T-cell (primary cell): Measurements from ENCODE around the gene LGI1. TPM values are rescaled to one million over a fixed set of nuclear protein-coding genes. Genes with fewer than 3 reads are reported as not detected.

Experiments
- ATAC-seq, 4 experiments: fragments of 200-7000 bp in 3 of 4; fragments of 150-1000 bp in 1 of 4; cut with Tn5 transposase; replicated peaks in 1 of 4; 1 replicate in 3 of 4; 2 replicates in 1 of 4; pipeline ENCODE4 v1.10.0; 2021; ENCODE audit warnings: moderate library complexity in 3 of 4, mild to moderate bottlenecking in 2 of 4, moderate number of reproducible peaks in 1 of 4
- CTCF ChIA-PET, 2 donors: fragments of 300-600 bp; sonication (Branson Sonifier 250); formaldehyde crosslinking; loops; one replicate each; lab custom pipeline; 2022; ENCODE audit warnings: antibody characterized with exemption in 2 of 2; lab: Charles Lee
- POLR2A ChIA-PET, 2 donors: fragments of 300-600 bp; sonication (Branson Sonifier 250); formaldehyde crosslinking; loops; one replicate each; lab custom pipeline; 2022; ENCODE audit warnings: antibody characterized with exemption in 2 of 2; lab: Charles Lee
- DNase-seq, 35 experiments: peaks; one replicate each; pipeline versions ENCODE4 v3.0.0 to v3.0.0-alpha.2; 2013 to 2023
- H3K27ac ChIP-seq: one replicate; pipeline ENCODE4 v1.5.1; 2013; ENCODE audit warnings: low read length
- H3K27me3 ChIP-seq, 2 experiments: replicated peaks in 1 of 2; 1 replicate in 1 of 2; 2 replicates in 1 of 2; pipeline versions ENCODE4 v1.6.1 to v1.7.0; 2013; ENCODE audit warnings: low read length in 1 of 2, mixed read lengths in 1 of 2; ENCODE audit not compliant: control insufficient read depth in 2 of 2, insufficient read depth in 2 of 2; ENCODE audit errors: extremely low read depth in 1 of 2
- H3K36me3 ChIP-seq, 2 donors: 1 replicate in 1 of 2; 2 replicates in 1 of 2; pipeline versions ENCODE4 v1.6.1 to v1.7.0; 2013; ENCODE audit warnings: low read length in 1 of 2; ENCODE audit not compliant: control insufficient read depth in 2 of 2, insufficient read depth in 1 of 2; ENCODE audit errors: extremely low read depth in 1 of 2
- H3K4me1 ChIP-seq, 2 experiments: 1 replicate in 1 of 2; 2 replicates in 1 of 2; pipeline versions ENCODE4 v1.6.1 to v1.7.0; 2013; ENCODE audit warnings: low read length in 2 of 2, mixed read lengths in 1 of 2; ENCODE audit not compliant: insufficient read depth in 2 of 2, control insufficient read depth in 1 of 2; ENCODE audit errors: extremely low read depth in 1 of 2
- H3K4me3 ChIP-seq, 2 donors: 1 replicate in 1 of 2; 2 replicates in 1 of 2; pipeline versions ENCODE4 v1.5.1 to v1.7.0; 2013; ENCODE audit warnings: mild to moderate bottlenecking in 2 of 2, low read length in 1 of 2, moderate library complexity in 1 of 2; ENCODE audit not compliant: control insufficient read depth in 1 of 2; ENCODE audit errors: extremely low read depth in 1 of 2
- H3K9me3 ChIP-seq: 2 replicates; pipeline ENCODE4 v1.7.0; 2013
- H3K27ac Mint-ChIP-seq, 2 donors: one replicate each; pipeline ENCODE4 v1.8.0; 2020 to 2021; ENCODE audit warnings: mild to moderate bottlenecking in 2 of 2, mixed read lengths in 2 of 2
- H3K27me3 Mint-ChIP-seq, 2 donors: one replicate each; pipeline ENCODE4 v1.8.0; 2021 to 2022; ENCODE audit warnings: mixed read lengths in 2 of 2
- H3K36me3 Mint-ChIP-seq: one replicate; pipeline ENCODE4 v1.8.0; 2021; ENCODE audit warnings: mixed read lengths
- H3K4me1 Mint-ChIP-seq, 3 donors: one replicate each; pipeline ENCODE4 v1.8.0; 2020 to 2022; ENCODE audit warnings: mixed read lengths in 3 of 3, mild to moderate bottlenecking in 1 of 3
- H3K4me3 Mint-ChIP-seq, 3 donors: one replicate each; pipeline ENCODE4 v1.8.0; 2020 to 2022; ENCODE audit warnings: mild to moderate bottlenecking in 3 of 3, mixed read lengths in 3 of 3, moderate library complexity in 3 of 3
- H3K9me3 Mint-ChIP-seq, 3 donors: one replicate each; pipeline ENCODE4 v1.8.0; 2020 to 2022; ENCODE audit warnings: mixed read lengths in 3 of 3
- WGBS: methylation state at CpG from one replicate; pipeline ENCODE4 v1.1.5; 2013; ENCODE audit warnings: missing lambda C conversion rate; ENCODE audit not compliant: insufficient coverage; 5-methylcytosine and 5-hydroxymethylcytosine counted together
- total RNA-seq, 35 experiments: library from RNA in 6 of 35; stranded (reverse) in 6 of 35; fragments of 120-200 nt in 1 of 35; gene quantifications; one replicate each; pipeline versions ENCODE4 v1.2.1 to v1.2.4 and lab custom pipeline; 2013 to 2026

LGI1 gene
- total RNA-seq, 5 donors from 2014 or later (not counting 1 experiment from before 2014, with no cell fraction given), result not detected

DNA sequence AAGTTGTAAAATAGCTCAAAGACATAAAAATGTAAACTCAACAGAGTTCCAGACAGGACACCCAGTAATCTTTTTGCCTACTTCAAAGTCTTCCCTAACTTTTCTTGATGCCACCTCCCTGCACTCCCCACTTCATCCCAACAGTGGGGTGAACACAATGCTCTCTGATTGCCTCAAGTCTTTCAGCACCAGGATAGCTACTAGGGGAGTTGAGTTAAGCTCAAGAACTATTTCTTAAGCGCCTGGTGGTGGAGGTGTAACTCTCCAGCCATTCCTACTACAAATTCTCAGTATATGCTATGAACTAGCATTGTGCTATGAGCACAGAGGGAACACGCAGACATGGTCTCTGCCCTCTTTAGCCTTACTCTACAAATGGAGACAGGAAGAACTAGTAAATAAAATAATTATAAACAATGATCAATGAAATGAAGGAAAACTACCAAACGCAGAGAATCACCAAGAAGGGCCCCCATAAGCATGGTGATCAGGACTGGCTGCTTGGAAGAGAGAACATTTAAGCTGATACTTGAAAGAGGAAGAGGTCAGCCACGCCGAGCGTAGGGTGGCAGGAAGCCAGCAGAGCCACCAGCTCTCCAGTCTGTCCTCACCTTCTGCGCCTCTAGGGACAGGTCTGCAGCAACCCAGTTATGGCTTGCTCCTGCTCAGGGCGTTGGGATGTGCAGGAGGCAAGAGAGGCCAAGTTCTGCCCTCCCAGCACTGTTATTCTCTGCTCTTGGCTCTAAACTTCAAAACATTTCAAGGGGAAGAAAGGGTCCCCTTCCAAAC, 38.6 kb upstream of the LGI1 start:
- Mint-ChIP-seq H3K27ac (no peak overlapping the region), H3K27me3 (peaks cover 22 to 37% of the 10 kb centered on the region in 2 donors), H3K36me3 (no peaks in the 10 kb centered on the region), H3K4me1 (no peaks in the 10 kb centered on the region), H3K9me3 (no peaks in the 10 kb centered on the region), H3K4me3 (no peak overlapping the region)
- ChIA-PET CTCF (interaction anchor here in 1 of 2 donors (0.6 kb wide), 1 partner anchor 17 kb away, joined by 3 read pairs; the partner anchor contains the start of gene FRA10AC1), POLR2A (interaction anchor here in 1 of 2 donors (0.5 kb wide), 1 partner anchor 17 kb away, joined by 4 read pairs; the partner anchor contains the start of gene FRA10AC1)
- no peaks in the 10 kb centered on the region for H3K4me1 ChIP-seq
- peaks cover 0 to 10% of the 10 kb centered on the region in 2 experiments for H3K27me3 ChIP-seq
- no peak overlapping the region for H3K4me3 ChIP-seq
- no peaks in the 10 kb centered on the region for H3K9me3 ChIP-seq
- H3K27ac ChIP-seq, result no peak overlapping the region
- H3K36me3 ChIP-seq, result no peaks in the 10 kb centered on the region
- DNase-seq (peak in 1 of 35 experiments; percentile 18), ATAC-seq (no peak)
- 26% methylated on average over 5 of the region's 8 CpGs for WGBS

- CTCF ChIA-PET, result interaction anchor here in 1 of 2 donors (0.7 kb wide), 1 partner anchor 18 kb away, joined by 3 read pairs; the partner anchor contains the start of gene FRA10AC1
Measured at GRCh38 chr10:93719901-93720300, 37.8 kb upstream of the LGI1 start.

GRCh38 chr10:93722550-93722949, 35.2 kb upstream of the LGI1 start:
- H3K36me3 Mint-ChIP-seq, result no peaks in the 10 kb centered on the region
- H3K4me3 Mint-ChIP-seq, result no peak overlapping the region
- CTCF ChIA-PET, result no interaction called here
- Histone ChIP-seq H3K27me3 (peaks cover 0 to 7% of the 10 kb centered on the region in 2 experiments), H3K36me3 (no peaks in the 10 kb centered on the region), H3K4me1 (no peaks in the 10 kb centered on the region), H3K9me3 (no peaks in the 10 kb centered on the region), H3K4me3 (no peak overlapping the region), H3K27ac (no peak overlapping the region)
- peaks cover 36 to 44% of the 10 kb centered on the region in 2 donors for H3K27me3 Mint-ChIP-seq
- ATAC-seq (no peak), DNase-seq (no peak)
- POLR2A ChIA-PET, result interaction anchor here in 1 of 2 donors (0.6 kb wide), 1 partner anchor 21 kb away, joined by 3 read pairs; no protein-coding TSS in a partner anchor
- H3K27ac Mint-ChIP-seq, result no peak overlapping the region
- H3K9me3 Mint-ChIP-seq, result no peaks in the 10 kb centered on the region
- H3K4me1 Mint-ChIP-seq, result no peaks in the 10 kb centered on the region

More at GRCh38 chr10:93719901-93720300, 37.8 kb upstream of the LGI1 start:
- Histone ChIP-seq H3K27me3 (peaks cover 0 to 10% of the 10 kb centered on the region in 2 experiments), H3K27ac (no peak overlapping the region), H3K4me3 (no peak overlapping the region), H3K4me1 (no peaks in the 10 kb centered on the region), H3K9me3 (no peaks in the 10 kb centered on the region), H3K36me3 (no peaks in the 10 kb centered on the region)
- no peak for ATAC-seq
- Mint-ChIP-seq H3K4me1 (no peaks in the 10 kb centered on the region), H3K4me3 (no peak overlapping the region), H3K9me3 (no peaks in the 10 kb centered on the region), H3K27ac (no peak overlapping the region), H3K36me3 (no peaks in the 10 kb centered on the region), H3K27me3 (peaks cover 22 to 36% of the 10 kb centered on the region in 2 donors)
- WGBS, result 62% methylated on average over 2 of the region's 3 CpGs
- DNase-seq, result no peak
- POLR2A ChIA-PET, result no interaction called here

GRCh38 chr10:93723153-93723552, 34.6 kb upstream of the LGI1 start:
- peaks cover 39 to 48% of the 10 kb centered on the region in 2 donors for H3K27me3 Mint-ChIP-seq
- CTCF ChIA-PET, result interaction anchor here in 1 of 2 donors (0.6 kb wide), 1 partner anchor 1207 kb away, joined by 3 read pairs; no protein-coding TSS in a partner anchor

DNA sequence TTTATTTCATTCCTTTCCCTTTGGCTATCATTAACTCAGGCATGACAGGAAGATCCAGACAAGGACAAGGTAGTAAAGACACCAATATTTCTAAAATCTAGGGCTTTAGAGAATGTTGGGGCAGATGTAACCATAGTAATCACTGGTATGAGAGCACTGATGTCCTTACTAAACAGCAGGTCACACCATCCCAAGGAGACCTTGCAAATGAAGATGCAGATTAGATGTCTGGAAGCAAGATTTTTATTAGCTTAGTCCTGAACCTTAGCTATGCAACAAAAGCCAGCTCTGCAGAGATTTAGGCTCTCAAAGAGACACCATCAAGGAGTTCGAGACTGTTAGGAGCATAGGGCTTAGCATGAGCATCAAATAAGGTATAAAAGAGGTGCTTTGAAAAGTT, 31.7 kb upstream of the LGI1 start:
- POLR2A ChIA-PET, result no interaction called here
- Histone ChIP-seq H3K36me3 (no peaks in the 10 kb centered on the region), H3K9me3 (no peaks in the 10 kb centered on the region), H3K4me1 (no peaks in the 10 kb centered on the region), H3K4me3 (no peak overlapping the region), H3K27me3 (no peaks in the 10 kb centered on the region), H3K27ac (no peak overlapping the region)
- H3K27ac Mint-ChIP-seq, result no peak overlapping the region
- DNase-seq, result no peak
- no peaks in the 10 kb centered on the region for H3K9me3 Mint-ChIP-seq
- no peaks in the 10 kb centered on the region for H3K36me3 Mint-ChIP-seq
- WGBS, result no CpG with 5 or more reads among the region's 1 CpG
- H3K27me3 Mint-ChIP-seq, result peaks cover 38 to 52% of the 10 kb centered on the region in 2 donors
- H3K4me3 Mint-ChIP-seq, result no peak overlapping the region
- no peaks in the 10 kb centered on the region for H3K4me1 Mint-ChIP-seq
- CTCF ChIA-PET, result no interaction called here
- no peak for ATAC-seq

More at GRCh38 chr10:93723153-93723552, 34.6 kb upstream of the LGI1 start:
- no peak overlapping the region for H3K4me3 ChIP-seq
- H3K27ac ChIP-seq, result no peak overlapping the region
- Mint-ChIP-seq H3K4me3 (no peak overlapping the region), H3K36me3 (no peaks in the 10 kb centered on the region), H3K27ac (no peak overlapping the region), H3K4me1 (no peaks in the 10 kb centered on the region), H3K9me3 (no peaks in the 10 kb centered on the region)
- peaks cover 0 to 7% of the 10 kb centered on the region in 2 experiments for H3K27me3 ChIP-seq
- H3K4me1 ChIP-seq, result no peaks in the 10 kb centered on the region
- DNase-seq (no peak), ATAC-seq (no peak)
- no CpG with 5 or more reads among the region's 2 CpGs for WGBS
- POLR2A ChIA-PET, result no interaction called here
- H3K36me3 ChIP-seq, result no peaks in the 10 kb centered on the region
- H3K9me3 ChIP-seq, result no peaks in the 10 kb centered on the region

GRCh38 chr10:93741367-93741766, 16.4 kb upstream of the LGI1 start:
- ATAC-seq (no peak), DNase-seq (no peak)
- Mint-ChIP-seq H3K9me3 (peaks cover 0 to 3% (median 0%) of the 10 kb centered on the region in 3 donors), H3K36me3 (no peaks in the 10 kb centered on the region), H3K4me3 (no peak overlapping the region), H3K4me1 (peaks cover 0 to 3% (median 0%) of the 10 kb centered on the region in 3 donors), H3K27me3 (peaks cover 14 to 20% of the 10 kb centered on the region in 2 donors), H3K27ac (no peak overlapping the region)
- Histone ChIP-seq H3K4me3 (no peak overlapping the region), H3K27me3 (peaks cover 0 to 3% of the 10 kb centered on the region in 2 experiments), H3K36me3 (no peaks in the 10 kb centered on the region), H3K4me1 (no peaks in the 10 kb centered on the region), H3K9me3 (no peaks in the 10 kb centered on the region), H3K27ac (no peak overlapping the region)
- POLR2A ChIA-PET, result no interaction called here
- CTCF ChIA-PET, result no interaction called here
- 90% methylated on average over 1 of the region's 3 CpGs for WGBS
